ENCODE data around the gene OSBPL5.

Gene OSBPL5

DNA sequence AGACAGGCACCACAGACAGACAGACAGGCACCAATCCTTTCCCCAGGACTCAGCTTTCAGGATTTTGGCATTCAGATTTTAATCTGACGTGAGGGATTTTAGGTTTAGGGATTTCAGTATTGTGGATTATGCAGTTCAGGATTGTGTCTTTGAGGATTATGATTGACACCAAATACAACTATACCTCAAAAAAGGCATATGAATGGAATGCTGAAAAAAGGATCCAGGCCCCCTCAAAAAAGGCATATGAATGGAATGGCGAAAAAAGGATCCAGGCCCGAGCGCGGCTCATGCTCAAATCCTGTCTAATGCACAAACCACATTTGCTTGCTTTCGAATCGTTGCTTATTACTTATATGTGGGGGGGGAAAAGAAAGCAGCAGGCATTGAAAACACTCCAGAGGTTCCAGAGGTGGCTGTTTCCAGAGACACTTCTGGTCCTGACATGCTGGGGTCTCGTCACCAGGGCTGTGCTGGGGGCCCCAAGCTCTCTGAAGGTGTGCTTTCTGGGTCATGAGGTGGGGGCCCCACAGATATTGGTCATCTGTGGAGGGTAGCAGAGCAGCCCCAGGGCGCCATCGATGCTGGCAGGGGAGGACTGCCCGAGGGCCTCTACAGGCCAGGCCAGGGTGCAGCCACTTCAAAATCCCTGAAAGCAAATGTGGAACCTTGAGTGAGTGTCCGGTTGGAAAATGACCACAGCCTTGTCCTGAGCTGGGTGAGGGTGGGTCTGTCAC, 16.8 kb upstream of the OSBPL5 start:
- ChIA-PET CTCF (no interaction called here), POLR2A (no interaction called here)
- no peak for TF ChIP-seq FOXA1 (IDR thresholded peaks at IDR 0.05)
- TF ChIP-seq, protein P1, sequence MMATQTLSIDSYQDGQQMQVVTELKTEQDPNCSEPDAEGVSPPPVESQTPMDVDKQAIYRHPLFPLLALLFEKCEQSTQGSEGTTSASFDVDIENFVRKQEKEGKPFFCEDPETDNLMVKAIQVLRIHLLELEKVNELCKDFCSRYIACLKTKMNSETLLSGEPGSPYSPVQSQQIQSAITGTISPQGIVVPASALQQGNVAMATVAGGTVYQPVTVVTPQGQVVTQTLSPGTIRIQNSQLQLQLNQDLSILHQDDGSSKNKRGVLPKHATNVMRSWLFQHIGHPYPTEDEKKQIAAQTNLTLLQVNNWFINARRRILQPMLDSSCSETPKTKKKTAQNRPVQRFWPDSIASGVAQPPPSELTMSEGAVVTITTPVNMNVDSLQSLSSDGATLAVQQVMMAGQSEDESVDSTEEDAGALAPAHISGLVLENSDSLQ (IDR thresholded peaks at IDR 0.05), result 0 out of 2 replicates have a peak, but pooled peaks have one; percentile 16
- no peak for DNase-seq (ENCODE audit: extremely low spot score)

DNA sequence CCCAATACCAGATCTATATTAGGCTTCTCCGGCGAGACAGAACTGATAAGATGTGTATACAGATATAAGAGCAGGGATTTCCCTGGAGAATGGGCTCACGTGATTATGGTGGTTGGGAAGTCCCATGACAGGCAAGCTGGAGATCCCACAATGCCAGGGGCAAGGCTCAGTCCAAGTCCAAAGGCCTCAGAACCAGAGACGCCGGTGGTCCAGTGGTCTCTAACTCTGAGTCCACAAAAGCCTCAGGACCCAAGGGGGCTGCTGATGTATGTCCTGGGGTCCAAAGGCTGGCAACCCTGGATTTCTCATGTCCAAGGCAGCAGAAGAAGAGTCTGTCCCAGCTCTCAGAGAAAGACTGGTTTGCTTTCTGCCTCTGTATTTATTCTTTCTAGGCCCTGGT, 15.8 kb upstream of the OSBPL5 start:
- no peak for DNase-seq (ENCODE audit: extremely low spot score)
- POLR2A ChIA-PET, result no interaction called here
- TF ChIP-seq L3MBTL2 (conservative IDR thresholded peaks at IDR 0.05) (no peak), ARNT (IDR thresholded peaks at IDR 0.05) (no peak), TARDBP (IDR thresholded peaks at IDR 0.05) (no peak), FOXA1 (IDR thresholded peaks at IDR 0.05) (no peak), SUZ12 (IDR thresholded peaks at IDR 0.05) (no peak), BHLHE40 (IDR thresholded peaks at IDR 0.05; ENCODE audit: borderline replicate concordance) (no peak), FOXM1 (IDR thresholded peaks at IDR 0.05; ENCODE audit: borderline replicate concordance) (no peak), ZNF384 (IDR thresholded peaks at IDR 0.05) (no peak), CTBP1 (IDR thresholded peaks at IDR 0.05; ENCODE audit: borderline replicate concordance) (no peak), ELF4 (IDR thresholded peaks at IDR 0.05) (no peak), SP1 (IDR thresholded peaks at IDR 0.05) (no peak), FOXK2 (IDR thresholded peaks at IDR 0.05) (no peak)
- CTCF ChIA-PET, result no interaction called here

DNA sequence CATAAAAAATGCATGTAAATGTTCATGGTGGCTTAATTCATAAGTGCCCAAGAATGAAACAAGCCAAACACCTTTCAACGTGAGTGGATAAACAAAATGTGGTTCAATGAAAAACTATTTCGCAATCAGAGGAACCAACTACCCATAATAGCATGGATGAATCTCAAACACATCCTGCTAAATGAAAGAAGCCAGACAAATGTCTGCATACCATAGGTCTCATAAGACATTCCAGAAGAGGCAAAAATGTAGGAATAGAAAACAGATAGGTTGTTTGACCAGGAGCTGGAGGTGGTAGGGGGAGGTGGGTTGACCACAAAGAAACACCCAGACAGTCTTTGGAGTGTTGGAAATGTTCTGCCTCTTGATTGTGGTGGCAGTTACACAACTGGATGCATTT, 13.2 kb upstream of the OSBPL5 start:
- TF ChIP-seq BHLHE40 (IDR thresholded peaks at IDR 0.05; ENCODE audit: borderline replicate concordance) (no peak), HDGF (IDR thresholded peaks at IDR 0.05; ENCODE audit: borderline replicate concordance) (no peak), ARNT (IDR thresholded peaks at IDR 0.05) (no peak), FOXA1 (IDR thresholded peaks at IDR 0.05) (no peak)
- ChIA-PET CTCF (no interaction called here), POLR2A (no interaction called here)
- no peak for DNase-seq (ENCODE audit: extremely low spot score)

DNA sequence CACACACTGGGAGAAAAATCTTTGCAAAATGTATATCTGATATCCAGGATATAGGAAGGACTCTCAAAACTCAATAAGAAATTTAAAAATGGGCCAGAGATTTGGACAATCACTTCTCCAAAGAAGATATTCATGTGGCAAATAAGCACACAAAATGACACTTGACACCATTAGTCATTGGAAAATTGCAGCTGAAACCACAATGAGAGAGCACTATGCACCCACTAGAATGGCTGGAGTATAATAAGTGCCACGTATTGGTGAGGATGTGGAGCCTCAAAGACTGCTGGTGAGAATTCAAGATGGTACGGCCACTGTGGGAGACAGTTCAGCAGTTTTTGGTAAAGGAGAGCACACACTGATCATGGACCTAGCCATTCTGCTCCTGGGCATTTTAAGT, 12.8 kb upstream of the OSBPL5 start:
- ChIA-PET CTCF (no interaction called here), POLR2A (no interaction called here)
- no peak for DNase-seq (ENCODE audit: extremely low spot score)
- TF ChIP-seq SP1 (IDR thresholded peaks at IDR 0.05) (no peak), FOXK2 (IDR thresholded peaks at IDR 0.05) (no peak), FOXA1 (IDR thresholded peaks at IDR 0.05) (no peak), TARDBP (IDR thresholded peaks at IDR 0.05) (no peak), L3MBTL2 (conservative IDR thresholded peaks at IDR 0.05) (no peak)

DNA sequence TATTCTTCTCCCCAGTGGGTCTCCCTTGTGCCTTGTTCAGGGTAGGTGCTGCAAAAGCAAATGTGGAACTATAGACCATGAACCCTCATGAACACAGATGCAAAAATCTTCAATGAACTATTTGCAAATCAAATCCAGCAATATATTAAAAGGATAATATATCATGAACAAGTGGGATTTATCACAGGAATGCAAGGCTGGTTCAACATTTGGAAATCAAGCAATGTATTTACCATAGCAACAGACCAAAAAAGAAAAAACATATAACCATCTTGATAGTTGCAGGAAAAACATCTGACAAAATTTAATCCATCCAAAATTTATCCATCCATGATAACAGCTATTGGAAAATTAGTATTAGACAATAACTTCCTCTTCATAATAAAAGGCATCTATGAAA, 11.4 kb upstream of the OSBPL5 start:
- no peak for DNase-seq (ENCODE audit: extremely low spot score)
- POLR2A ChIA-PET, result no interaction called here
- CTCF ChIA-PET, result no interaction called here
- TF ChIP-seq SUZ12 (IDR thresholded peaks at IDR 0.05), result no peak

DNA sequence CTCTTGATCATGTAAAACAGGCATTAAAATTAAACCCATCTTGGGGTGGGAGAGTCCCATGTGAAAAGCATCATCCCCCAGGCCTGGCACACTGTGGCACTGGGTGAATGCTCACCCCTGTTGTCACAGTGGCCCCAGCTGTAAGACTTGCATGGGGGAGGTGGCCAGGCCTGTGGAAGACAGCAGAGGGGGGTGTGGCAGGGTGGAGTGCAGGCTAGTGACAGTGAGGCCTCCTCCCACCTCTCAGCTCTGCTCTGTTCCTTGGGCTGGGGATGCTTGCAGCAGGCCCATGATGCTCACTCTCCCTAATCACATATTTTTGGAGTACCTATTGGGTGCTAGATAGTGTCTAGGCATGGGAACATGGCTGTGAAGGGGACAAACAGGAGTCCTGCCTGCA, 10.1 kb upstream of the OSBPL5 start:
- ChIA-PET CTCF (no interaction called here), POLR2A (no interaction called here)
- TF ChIP-seq, protein P1 (IDR thresholded peaks at IDR 0.05), result no peak
- TF ChIP-seq ELF4 (IDR thresholded peaks at IDR 0.05), result no peak
- no peak for DNase-seq (ENCODE audit: extremely low spot score)

DNA sequence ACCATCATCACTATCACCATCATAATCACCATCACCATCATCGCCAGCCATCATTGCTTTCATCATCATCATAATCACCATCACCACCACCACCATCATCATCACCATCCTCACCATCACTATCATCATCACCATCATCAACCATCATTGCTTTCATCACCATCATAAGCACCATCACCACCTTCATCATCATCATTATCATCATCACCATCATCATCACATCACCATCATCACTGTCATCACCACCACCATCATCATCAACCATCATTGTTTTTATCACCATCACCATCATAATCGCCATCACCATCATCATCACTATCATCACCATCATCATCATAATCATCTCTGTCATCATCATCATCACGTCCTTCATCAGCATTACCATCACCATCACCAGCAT, 9.3 kb upstream of the OSBPL5 start:
- TF ChIP-seq BHLHE40 (IDR thresholded peaks at IDR 0.05; ENCODE audit: borderline replicate concordance) (no peak), SUZ12 (IDR thresholded peaks at IDR 0.05) (no peak)
- POLR2A ChIA-PET, result no interaction called here
- CTCF ChIA-PET, result no interaction called here
- no peak for DNase-seq (ENCODE audit: extremely low spot score)

DNA sequence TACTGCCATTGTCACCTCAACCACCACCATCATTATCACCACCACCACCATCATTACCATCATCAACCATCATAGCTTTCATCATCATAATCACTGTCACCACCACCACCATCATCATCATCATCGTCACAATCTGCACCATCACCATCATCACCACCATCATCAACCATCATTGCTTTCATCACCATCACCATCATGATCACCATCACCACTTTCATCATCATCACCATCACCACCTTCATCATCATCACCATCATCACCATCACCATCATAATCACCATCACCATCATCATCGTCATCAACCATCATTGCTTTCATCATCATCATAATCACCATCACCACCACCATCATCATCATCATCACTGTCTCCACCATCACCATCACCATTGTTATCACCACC, 8.7 kb upstream of the OSBPL5 start:
- CTCF ChIA-PET, result no interaction called here
- DNase-seq (ENCODE audit: extremely low spot score), result no peak
- no peak for TF ChIP-seq ZNF384 (IDR thresholded peaks at IDR 0.05)
- POLR2A ChIA-PET, result no interaction called here

DNA sequence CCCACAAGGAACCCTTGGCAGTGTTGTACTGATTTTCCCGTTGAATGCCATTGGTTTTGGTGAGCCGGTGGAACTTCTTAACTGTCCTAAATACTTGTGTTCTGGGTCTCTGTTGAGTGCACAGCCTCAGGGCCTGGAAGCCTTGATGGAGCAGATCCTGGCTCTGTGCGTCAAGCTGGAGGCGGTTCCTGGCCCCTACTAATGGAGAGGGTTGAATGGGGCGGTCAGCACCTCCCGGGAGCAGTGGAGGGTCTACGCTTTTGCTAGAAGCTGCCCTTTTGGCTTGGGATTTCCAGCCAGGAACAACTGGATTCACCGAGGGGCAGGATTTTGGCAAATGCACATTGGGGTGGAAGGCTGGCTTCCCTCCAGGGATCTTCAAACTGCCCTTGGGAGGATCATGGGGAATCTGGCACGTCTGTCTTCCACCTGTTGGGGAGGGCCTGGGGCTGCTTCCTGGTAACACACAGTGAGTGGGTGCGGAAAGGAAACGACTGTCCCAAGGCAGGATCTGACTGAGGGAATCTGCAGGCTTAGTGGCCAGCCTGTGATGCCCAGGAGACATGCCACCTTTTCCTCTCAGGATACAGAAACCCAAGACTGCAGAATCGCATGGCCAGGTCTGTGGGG, 6.9 kb upstream of the OSBPL5 start:
- ChIA-PET POLR2A (no interaction called here), CTCF (no interaction called here)
- TF ChIP-seq, protein P1 (IDR thresholded peaks at IDR 0.05), result no peak
- no peak for TF ChIP-seq SP1 (IDR thresholded peaks at IDR 0.05)
- no peak for TF ChIP-seq FOXA1 (IDR thresholded peaks at IDR 0.05)
- TF ChIP-seq ZNF384 (IDR thresholded peaks at IDR 0.05), result no peak
- TF ChIP-seq NFRKB (IDR thresholded peaks at IDR 0.05), result no peak
- no peak for TF ChIP-seq FOXM1 (IDR thresholded peaks at IDR 0.05; ENCODE audit: borderline replicate concordance)
- no peak for TF ChIP-seq LEF1 (IDR thresholded peaks at IDR 0.05; ENCODE audit: borderline replicate concordance)
- no peak for TF ChIP-seq ARNT (IDR thresholded peaks at IDR 0.05)
- TF ChIP-seq TARDBP (IDR thresholded peaks at IDR 0.05), result no peak
- no peak for TF ChIP-seq CTBP1 (IDR thresholded peaks at IDR 0.05; ENCODE audit: borderline replicate concordance)
- no peak for TF ChIP-seq HDGF (IDR thresholded peaks at IDR 0.05; ENCODE audit: borderline replicate concordance)
- DNase-seq (ENCODE audit: extremely low spot score), result no peak
